HL-60 (cell line): ENCODE data around the gene ARL13B.

Experiments
- DNase-seq, 2 experiments: peaks; one replicate each; pipeline ENCODE4 v3.0.0-alpha.2; 2010 to 2020; ENCODE audit warnings: low read depth in 1 of 2, low spot score in 1 of 2
- H3K27ac ChIP-seq: fragments of 250-450 bp; sonication (Bioruptor Pico); replicated peaks from 2 replicates; pipeline ENCODE4 v1.5.1; 2020; ENCODE audit warnings: mild to moderate bottlenecking, moderate library complexity
- H3K27me3 ChIP-seq: fragments of 250-450 bp; sonication (Bioruptor Pico); 2 replicates; pipeline ENCODE4 v1.5.1; 2021; ENCODE audit warnings: mild to moderate bottlenecking, moderate library complexity; ENCODE audit not compliant: insufficient read depth, poor library complexity, severe bottlenecking
- H3K4me3 ChIP-seq: replicated peaks from 2 replicates; pipeline ENCODE4 v1.5.1; 2011; ENCODE audit warnings: mild to moderate bottlenecking, control low read depth, low read length; ENCODE audit not compliant: insufficient read depth
- GABPA ChIP-seq: IDR thresholded peaks from 2 replicates; pipeline ENCODE4 v1.6.1; 2012; ENCODE audit warnings: low read depth
- POLR2AphosphoS5 ChIP-seq: IDR thresholded peaks from 2 replicates; pipeline ENCODE4 v1.6.1; 2012; ENCODE audit warnings: low read depth
- REST ChIP-seq: IDR thresholded peaks from 2 replicates; pipeline ENCODE4 v1.6.1; 2012; ENCODE audit warnings: low read depth; ENCODE audit not compliant: insufficient replicate concordance
- SPI1 ChIP-seq: IDR thresholded peaks from 2 replicates; pipeline ENCODE4 v1.6.1; 2012; ENCODE audit warnings: low read depth, mild to moderate bottlenecking, borderline replicate concordance
- TF ChIP-seq, protein P1 (sequence below): IDR thresholded peaks from one replicate; pipeline ENCODE4 v1.5.1; 2011; ENCODE audit warnings: low read length, control low read depth, inconsistent platforms; ENCODE audit not compliant: insufficient read depth

Gene ARL13B

DNA sequence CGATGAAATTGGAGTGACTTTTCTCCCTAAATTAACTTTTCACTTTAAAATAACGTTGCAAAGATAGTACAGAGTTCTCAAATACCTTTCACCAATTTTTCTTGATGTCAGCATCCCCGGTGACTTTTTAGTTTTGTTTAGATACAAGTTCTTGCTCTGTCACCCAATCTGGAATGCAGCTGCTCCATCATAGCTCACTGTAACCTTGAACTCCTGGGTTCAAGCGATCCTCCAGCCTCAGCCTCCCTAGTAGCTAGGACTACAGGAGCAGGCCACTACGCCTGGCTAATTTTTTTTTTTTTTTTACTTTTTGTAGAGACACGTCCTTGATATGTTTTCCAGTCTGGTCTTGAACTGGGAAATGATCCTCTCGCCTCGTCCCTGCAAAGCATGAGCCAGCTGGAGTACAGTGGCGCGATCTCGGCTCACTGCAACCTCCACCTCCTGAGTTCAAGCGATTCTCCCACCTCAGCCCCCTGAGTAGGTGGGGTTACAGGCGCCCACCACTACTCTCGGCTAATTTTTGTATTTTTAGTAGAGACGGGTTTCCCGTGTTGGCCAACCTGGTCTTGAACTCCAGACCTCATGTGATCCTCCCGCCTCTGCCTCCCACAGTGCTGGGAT, 83.7 kb downstream of the ARL13B start:
- Histone ChIP-seq H3K27me3 (no peaks in the 10 kb centered on the region), H3K27ac (peak overlapping the region; percentile 96), H3K4me3 (peak overlapping the region; percentile 76)
- TF ChIP-seq SPI1 (no peak), GABPA (no peak), POLR2AphosphoS5 (no peak), REST (no peak)
- TF ChIP-seq, protein P1, sequence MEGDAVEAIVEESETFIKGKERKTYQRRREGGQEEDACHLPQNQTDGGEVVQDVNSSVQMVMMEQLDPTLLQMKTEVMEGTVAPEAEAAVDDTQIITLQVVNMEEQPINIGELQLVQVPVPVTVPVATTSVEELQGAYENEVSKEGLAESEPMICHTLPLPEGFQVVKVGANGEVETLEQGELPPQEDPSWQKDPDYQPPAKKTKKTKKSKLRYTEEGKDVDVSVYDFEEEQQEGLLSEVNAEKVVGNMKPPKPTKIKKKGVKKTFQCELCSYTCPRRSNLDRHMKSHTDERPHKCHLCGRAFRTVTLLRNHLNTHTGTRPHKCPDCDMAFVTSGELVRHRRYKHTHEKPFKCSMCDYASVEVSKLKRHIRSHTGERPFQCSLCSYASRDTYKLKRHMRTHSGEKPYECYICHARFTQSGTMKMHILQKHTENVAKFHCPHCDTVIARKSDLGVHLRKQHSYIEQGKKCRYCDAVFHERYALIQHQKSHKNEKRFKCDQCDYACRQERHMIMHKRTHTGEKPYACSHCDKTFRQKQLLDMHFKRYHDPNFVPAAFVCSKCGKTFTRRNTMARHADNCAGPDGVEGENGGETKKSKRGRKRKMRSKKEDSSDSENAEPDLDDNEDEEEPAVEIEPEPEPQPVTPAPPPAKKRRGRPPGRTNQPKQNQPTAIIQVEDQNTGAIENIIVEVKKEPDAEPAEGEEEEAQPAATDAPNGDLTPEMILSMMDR: no peak
- no peak for DNase-seq

GRCh38 chr3:94064243-94064860, 84.4 kb downstream of the ARL13B start:
- peak overlapping the region; percentile 96 for H3K27ac ChIP-seq

DNA sequence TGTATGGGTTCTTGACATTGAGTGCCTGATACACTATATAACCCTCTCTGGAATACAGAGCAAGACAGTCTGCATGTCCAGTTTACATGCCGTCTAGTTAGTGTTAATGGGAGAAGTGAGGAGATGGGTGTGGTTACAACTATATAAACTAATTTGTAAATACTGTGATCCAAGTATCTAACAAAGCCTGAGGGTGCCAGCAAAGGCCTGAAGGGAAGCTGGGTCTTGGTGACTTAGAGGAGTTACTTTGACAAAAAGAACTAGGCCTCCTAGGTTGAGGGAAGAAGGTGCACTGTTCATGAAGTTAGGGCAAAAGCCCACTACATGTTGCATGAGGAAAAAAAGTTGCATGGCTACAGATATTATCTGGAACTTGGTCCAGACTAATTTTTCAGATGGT, 85.2 kb downstream of the ARL13B start:
- TF ChIP-seq POLR2AphosphoS5 (no peak), SPI1 (no peak), REST (no peak), GABPA (no peak)
- TF ChIP-seq, protein P1: no peak
- Histone ChIP-seq H3K27me3 (no peaks in the 10 kb centered on the region), H3K4me3 (no peak overlapping the region), H3K27ac (no peak overlapping the region)
- DNase-seq: no peak

More at GRCh38 chr3:94064243-94064860, 84.4 kb downstream of the ARL13B start:
- H3K27me3 ChIP-seq: no peaks in the 10 kb centered on the region
- no peak for DNase-seq
- H3K4me3 ChIP-seq: peak overlapping the region; percentile 76
- TF ChIP-seq POLR2AphosphoS5 (no peak), GABPA (no peak), REST (no peak), SPI1 (no peak)
- TF ChIP-seq, protein P1: no peak
